C4-2B (cell line): Measurements from ENCODE around the gene RBMS1.

Source experiments
- CTCF ChIP-seq: fragments of 450-650 bp; conservative IDR thresholded peaks from 2 replicates; pipeline ENCODE4 v1.5.1; 2017; ENCODE audit warnings: mild to moderate bottlenecking
- ZFX ChIP-seq: fragments of 450-650 bp; IDR thresholded peaks from 2 replicates; pipeline ENCODE4 v1.6.1; 2017

DNA sequence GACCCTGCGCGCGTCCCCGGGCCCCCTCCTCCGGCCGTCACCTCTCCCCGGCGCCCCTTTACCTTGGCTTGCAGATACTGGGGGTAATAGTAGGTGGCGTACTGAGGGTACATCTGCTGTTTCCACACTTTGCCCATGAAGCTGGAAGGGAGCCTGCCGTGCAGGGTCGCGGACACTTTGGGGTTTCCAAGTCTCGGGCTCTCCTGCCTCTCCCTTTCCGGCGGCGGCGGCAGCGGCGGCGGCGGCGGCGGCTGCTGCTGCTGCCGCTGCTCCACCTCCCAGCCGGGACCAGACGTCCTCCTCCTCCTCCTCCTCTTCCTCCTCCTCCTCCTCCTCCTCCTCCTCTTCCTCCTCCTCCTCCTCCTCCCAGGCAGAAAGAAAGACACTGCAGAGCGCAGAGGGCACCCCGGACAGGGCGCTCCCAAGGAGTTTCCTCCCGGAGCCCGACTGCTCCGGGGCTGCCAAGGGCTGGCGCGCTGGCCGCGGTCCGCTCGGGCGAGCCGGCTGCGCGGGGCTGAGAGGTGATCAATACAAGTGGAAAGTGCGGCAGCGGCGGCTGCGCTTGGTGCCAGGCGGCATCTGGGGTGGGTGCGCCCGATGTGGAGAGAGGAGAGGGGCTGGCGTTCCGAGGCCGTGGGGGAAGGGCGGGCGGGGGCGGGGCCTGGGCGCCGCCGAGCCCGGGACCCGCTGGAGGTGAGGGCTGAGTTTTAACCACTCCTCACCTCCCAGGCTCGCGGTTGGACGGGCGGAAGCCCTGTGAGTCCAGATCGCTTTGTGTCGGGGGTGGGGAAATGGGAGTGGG lies at the start of gene RBMS1:
- TF ChIP-seq CTCF: no peak
- TF ChIP-seq ZFX: no peak
